GM18498 (cell line): Measurements from ENCODE around the gene SEMA4A.
"Not testable (repeated sequence)": the region's sequence is repeated elsewhere in the genome, so short reads cannot be mapped to it uniquely, and the experiment has no call there.

ENCODE experiments used
- ATAC-seq: cut with Tn5 transposase; IDR thresholded peaks from one replicate; pipeline ENCODE4 v1.9.1; 2021; ENCODE audit warnings: mild to moderate bottlenecking, moderate library complexity; ENCODE audit not compliant: unreplicated experiment

The SEMA4A gene

DNA sequence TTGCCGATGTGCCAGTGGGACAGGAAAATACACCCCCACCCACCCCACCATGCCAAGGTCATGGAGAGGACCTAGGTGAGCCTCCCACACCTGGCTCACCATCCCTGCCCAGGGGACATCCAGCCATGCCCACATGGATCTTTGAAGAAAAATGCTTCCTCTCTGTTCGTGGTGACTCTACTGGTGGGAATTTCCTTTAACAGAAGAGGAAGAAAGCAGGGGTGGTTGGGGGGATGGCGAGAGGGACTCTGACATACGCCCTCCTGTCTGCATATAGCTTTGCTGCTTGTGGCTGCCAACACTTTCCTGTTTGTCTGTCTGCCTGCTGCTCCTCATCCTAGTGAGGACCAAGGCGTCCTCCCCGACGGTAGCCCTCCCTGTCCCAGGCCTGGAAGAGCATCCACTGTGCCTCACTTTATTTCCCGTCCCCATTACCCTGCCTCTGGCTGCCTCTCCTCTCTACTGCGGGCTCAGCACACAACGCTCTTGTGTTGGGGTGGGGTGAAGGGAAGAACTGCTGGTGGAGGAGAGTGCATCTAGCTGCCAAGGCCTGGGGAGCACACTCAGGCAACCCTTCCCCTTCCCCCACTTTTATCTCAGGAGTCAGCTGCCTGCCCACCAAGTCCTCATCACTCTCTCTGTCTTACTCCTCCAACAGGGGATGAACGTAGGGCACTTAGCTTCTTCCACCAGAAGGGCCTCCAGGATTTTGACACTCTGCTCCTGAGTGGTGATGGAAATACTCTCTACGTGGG, 2.5 kb downstream of the SEMA4A start:
- no peak for ATAC-seq

DNA sequence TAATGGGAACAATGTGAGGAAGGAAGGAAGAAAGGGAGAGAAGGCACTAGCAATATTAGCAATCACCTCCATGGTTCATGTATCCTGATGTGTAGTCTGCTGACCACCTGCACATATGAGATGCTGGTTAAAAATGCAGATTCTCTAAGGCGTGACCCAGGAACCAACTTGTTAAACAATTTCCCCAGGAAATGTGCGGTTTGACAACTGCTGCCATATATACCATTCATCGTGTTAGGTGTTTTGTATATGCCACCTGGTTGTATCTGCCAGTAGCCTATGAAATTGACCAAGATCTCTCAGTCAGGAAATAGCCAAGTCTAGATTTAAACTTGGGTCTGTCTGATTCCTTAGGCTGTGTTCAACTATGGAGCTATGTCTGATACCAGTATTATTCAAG, 4.1 kb downstream of the SEMA4A start:
- no peak for ATAC-seq

DNA sequence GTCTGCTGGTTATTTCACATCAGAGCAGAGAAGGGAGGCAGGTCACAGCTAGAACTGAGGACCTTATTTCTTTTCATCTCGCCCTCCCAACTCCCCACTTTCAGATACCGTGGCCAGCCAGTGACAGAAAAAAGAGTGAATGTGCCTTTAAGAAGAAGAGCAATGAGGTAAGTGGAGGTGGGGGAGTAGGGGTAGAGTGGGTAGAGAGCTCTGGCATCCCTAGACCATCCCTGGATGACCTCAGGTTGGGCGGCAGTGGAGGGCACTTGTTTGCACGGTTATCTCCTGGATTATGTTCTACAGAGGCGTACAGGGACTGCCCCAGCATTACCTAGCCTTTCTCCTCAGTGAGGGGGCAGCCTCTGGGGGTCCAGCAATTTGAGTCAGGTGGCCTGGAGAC, 4.6 kb downstream of the SEMA4A start:
- no peak for ATAC-seq

DNA sequence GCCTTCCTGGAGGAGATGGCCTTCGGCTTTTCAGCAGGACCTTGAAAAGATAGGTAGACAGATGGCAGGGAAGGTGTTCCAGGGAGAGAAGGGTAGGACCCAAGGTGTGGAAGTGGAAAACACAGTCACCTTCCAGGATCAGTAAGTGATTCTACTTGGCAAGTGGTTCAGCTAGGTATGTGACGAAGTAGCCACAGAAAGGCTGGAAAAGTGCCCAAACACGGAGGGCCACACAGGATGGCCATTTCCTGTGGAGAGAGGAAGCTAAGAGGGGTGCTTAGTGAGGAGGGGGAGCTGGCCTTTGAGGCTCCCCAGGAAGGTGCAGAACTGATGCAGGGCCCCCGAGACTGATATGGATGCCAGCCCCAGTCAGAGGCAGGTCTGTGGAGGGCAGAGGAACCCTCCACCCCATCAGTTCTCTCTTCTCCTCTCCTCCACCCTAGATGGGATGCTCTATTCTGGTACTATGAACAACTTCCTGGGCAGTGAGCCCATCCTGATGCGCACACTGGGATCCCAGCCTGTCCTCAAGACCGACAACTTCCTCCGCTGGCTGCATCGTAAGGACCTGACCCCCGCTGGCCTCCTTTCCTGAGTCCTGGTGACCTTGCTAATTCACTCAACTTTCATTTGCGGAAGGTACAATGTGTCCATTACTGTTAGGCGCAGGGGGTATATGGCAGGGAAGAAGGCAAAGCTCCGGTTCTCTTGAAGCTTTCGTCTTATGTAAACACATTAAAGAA, 6.8 kb downstream of the SEMA4A start:
- no peak for ATAC-seq

DNA sequence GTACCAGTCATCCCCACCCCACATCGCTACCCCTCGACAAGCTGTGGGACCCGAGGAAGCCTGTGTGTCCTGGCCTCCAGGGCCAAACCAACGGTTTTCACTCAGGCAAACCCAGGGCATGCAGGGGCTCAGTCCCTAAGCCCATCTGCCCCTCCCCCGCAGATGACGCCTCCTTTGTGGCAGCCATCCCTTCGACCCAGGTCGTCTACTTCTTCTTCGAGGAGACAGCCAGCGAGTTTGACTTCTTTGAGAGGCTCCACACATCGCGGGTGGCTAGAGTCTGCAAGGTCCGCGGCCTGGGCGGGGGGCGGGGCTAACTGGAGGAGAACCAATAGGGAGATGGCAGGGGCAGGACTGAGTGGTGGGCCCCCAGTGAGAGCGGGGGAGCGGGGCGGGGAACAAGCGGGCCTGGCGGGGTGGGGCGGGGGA, 7.4 kb downstream of the SEMA4A start:
- no peak for ATAC-seq

DNA sequence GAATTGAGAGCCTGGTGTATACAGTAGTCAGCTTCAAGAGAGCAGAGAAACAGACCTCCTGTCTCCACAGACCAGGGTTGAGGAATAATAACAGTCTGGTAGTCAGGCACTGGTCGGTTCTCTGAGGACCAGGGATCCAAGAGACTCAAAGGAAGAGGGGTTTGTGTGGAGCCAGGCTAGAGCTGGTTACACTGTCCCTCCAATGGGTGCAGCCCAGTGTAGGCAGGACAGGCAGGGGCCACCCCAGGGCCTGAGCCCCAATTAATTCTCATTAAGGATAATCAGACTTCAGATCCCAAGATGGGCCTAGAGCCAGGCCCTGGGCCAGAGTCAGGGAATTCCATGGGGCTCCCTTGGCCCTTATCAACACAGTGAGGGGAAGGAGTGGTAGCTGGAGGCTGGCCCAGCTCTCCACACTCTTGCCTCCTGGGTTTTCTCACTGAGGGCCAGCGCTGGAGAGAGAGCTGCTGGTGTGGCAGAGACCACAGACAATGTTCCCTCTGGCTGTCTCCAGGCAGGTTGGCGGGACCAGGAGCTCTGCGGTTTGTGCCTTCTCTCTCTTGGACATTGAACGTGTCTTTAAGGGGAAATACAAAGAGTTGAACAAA, 9.1 kb downstream of the SEMA4A start:
- ATAC-seq = no peak

DNA sequence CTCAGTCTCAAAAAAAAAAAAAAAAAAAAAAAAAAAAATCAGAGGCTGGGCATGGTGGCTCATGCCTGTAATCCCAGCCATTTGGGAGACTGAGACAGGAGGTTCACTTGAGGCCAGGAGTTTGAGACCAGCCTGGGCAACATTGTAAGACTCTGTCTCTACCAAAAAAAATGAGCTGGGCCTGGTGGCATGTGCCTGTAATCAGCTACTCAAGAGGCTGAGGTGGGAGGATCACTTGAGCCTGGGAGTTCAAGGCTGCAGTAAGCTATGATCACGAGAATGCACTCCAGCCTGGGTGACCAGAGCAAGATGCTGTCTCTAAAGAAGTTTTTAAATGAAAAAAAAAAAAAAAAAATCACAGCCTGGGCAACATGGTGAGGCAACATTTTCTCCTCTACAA, 10.3 kb downstream of the SEMA4A start:
- ATAC-seq = no peak

DNA sequence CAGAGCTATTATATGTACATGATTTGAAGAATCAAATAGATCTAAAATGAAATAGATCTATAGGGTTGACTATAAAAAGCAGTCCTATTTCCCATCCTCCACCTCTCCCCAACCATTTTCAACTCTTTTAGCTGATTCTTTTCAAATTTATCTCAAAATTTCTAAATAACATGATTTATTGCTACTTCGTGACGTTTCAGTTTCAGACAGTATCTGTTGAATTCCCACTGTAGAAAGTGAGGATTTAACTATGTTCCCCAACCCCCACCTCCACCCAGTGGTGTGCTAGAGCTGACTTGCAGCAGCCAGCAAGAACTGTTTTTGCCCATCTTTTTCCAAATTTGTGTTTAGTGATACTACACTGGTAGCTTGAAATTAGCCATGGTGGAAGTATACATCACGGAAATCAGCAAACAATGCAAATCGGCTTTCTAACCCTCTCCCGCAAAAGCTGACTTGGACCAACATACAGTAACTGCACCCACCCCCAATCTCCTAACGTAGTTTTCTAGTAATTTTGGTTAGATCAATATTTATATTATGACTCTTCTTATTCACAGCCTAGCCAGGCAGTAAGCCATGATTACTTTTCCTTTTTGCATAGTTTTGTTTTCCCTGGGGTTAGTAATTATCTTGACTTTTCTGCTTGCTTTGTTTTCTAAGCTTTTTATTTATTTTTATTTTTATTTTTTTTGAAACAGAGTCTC, 10.9 kb downstream of the SEMA4A start:
- no peak for ATAC-seq

DNA sequence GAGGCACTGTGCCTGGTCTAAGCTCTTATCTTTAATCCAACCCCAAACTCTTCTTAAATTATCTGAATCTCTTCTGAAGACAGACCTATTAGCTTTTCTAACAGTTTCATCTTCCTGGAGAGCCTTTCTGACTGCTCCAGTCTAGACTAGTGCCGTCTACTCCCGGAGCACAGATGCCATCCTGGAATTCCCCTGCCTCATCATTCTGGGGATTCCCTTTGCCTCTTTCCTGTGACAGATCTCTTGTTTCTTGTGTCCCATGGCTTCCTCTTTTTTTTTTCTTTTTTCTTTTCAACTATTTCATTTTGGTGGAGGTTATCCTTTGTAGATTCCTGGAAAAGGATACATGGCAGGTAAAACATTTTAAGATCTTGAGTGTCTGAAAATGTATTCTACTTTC, 11.7 kb downstream of the SEMA4A start:
- ATAC-seq = no peak

DNA sequence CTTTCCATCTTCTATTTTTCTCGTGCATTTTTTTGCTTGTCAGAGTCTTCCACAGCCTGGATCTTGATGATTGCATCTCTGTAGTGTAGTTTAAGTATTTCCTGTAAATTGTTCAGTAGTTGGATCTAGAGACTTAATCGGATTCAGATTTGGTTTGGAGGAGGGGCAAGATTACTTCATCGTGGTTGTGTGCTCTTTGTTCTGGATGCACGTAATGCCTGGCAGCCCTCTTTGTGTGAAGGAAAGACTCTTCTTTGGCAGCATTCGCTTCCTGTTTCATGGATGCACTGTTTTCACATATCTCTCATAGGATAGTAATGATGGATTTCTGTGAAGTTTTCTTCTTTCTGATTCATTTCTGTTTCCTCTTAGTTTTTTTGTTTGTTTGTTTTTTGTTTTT, 14.2 kb downstream of the SEMA4A start:
- no peak for ATAC-seq

DNA sequence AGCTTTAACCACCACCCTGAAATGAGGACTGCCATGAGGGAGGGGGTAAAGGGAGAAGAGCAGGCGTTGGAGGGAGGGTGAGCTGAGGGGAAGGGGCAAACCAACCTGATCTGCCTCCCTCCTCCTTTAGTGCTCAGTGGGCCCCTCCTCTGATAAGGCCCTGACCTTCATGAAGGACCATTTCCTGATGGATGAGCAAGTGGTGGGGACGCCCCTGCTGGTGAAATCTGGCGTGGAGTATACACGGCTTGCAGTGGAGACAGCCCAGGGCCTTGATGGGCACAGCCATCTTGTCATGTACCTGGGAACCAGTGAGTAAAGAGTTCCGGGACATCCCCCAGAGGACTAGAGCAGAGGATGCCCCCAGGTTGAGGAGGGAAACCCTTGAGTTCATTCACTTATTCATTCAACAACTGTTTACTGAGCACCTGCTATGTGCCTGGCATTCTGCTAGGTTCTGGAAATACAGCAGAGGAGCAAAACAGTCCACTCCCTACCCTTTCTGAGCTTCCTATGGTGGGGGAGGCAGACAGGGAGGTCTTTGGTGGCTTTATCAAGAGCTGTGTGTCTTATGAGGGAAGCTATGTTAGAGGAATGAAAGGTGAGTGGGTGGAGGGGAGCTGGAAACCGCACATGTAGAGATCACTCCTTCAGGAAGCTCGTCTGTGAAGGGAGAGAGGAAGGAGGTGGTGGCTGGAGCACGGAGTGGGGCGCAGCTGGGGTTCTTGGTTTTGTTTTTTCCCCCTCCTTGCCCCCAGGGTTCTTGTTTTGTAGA, 19.5 kb downstream of the SEMA4A start:
- ATAC-seq = no peak

DNA sequence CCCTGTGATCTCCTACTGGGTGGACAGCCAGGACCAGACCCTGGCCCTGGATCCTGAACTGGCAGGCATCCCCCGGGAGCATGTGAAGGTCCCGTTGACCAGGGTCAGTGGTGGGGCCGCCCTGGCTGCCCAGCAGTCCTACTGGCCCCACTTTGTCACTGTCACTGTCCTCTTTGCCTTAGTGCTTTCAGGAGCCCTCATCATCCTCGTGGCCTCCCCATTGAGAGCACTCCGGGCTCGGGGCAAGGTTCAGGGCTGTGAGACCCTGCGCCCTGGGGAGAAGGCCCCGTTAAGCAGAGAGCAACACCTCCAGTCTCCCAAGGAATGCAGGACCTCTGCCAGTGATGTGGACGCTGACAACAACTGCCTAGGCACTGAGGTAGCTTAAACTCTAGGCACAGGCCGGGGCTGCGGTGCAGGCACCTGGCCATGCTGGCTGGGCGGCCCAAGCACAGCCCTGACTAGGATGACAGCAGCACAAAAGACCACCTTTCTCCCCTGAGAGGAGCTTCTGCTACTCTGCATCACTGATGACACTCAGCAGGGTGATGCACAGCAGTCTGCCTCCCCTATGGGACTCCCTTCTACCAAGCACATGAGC, 23.3 kb downstream of the SEMA4A start:
- no peak for ATAC-seq

DNA sequence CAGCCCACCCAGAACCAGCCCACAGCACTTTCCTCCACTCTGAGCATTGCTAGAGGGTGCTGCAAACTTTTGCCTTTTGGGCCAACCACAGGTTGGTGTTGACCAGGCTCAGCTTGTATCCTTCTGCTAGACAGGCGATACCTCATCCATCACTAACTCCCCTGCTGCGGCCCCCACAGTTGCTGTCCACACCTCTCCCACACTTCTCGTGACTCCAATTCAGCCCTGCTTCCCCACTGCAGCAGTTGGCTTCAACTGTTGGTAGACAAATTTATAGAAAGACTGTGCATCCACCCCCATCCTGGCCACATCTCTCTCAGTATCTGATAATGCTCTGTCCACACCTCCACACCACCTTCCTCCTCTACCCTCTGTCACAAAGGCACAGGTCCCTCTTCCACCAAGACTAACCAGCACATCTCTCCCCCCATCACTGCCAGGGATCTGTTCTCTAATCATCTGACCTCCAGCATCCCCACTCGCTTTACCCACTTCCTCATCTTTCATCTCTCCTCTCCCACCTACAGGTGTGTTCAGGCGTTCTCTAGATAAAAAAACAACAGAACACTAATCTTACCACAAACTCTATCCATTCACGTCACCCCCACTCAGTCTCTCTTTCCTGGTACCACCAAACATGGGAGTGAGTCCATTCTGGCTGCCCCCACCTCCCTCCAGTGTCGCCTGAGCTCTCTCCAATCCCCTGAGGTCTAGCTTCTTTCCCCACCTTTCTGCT, 24.7 kb downstream of the SEMA4A start:
- ATAC-seq = no peak

DNA sequence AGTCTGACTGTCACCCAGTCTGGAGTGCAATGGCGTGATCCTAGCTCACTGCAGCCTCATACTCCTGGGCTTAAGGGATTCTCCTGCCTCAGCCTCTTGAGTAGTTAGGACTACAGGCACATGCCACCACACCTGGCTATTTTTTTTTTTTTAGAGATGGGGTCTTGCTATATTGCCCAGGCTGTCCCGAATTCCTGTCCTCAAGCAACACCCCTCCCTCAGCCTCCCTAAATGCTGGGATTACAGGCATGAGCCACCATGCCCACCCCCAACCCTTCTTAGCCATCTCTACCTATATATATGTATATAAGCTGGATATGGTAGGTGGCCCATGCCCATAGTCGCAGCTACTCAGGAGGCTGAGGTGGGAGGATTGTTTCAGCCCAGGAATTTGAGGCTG, 27.1 kb downstream of the SEMA4A start:
- no peak for ATAC-seq

DNA sequence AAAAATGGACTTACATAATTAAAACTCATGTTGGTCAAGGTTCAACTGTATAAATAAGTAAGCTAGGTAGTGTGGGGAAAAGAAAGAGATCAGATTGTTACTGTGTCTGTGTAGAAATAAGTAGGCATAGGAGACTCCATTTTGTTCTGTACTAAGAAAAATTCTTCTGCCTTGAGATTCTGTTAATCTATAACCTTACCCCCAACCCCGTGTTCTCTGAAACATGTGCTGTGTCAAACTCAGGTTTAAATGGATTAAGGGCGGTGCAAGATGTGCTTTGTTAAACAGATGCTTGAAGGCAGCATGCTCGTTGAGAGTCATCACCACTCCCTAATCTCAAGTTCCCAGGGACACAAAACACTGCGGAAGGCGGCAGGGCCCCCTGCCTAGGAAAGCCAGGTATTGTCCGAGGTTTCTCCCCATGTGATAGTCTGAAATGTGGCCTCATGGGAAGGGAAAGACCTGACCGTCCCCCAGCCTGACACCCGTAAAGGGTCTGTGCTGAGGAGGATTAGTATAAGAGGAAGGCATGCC, 28.1 kb downstream of the SEMA4A start:
- not testable (repeated sequence) for ATAC-seq

DNA sequence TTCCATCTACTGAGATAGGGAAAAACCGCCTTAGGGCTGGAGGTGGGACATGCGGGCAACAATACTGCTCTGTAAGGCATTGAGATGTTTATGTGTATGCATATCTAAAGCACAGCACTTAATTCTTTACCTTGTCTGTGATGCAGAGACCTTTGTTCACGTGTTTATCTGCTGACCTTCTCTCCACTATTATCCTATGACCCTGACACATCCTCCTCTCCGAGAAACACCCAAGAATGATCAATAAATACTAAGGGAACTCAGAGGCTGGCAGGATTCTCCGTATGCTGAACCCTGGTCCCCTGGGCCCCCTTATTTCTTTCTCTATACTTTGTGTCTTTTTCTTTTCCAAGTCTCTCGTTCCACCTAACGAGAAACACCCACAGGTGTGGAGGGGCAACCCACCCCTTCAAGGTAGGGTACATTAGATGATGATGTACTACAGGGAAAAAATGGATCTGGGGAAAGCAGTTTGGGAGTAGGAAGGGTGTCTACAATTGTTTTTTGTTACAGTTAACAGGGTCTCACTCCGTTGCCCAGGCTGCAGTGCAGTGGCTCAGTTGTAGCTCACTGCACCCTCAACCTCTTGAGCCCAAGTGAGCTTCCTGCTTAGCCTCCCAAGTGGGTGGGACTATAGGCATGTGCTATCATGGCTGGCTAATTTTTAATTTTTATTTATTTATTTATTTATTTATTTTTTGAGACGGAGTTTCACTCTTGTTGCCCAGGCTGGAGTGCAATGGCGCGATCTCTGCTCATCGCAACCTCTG, 28.8 kb downstream of the SEMA4A start:
- not testable (repeated sequence) for ATAC-seq

DNA sequence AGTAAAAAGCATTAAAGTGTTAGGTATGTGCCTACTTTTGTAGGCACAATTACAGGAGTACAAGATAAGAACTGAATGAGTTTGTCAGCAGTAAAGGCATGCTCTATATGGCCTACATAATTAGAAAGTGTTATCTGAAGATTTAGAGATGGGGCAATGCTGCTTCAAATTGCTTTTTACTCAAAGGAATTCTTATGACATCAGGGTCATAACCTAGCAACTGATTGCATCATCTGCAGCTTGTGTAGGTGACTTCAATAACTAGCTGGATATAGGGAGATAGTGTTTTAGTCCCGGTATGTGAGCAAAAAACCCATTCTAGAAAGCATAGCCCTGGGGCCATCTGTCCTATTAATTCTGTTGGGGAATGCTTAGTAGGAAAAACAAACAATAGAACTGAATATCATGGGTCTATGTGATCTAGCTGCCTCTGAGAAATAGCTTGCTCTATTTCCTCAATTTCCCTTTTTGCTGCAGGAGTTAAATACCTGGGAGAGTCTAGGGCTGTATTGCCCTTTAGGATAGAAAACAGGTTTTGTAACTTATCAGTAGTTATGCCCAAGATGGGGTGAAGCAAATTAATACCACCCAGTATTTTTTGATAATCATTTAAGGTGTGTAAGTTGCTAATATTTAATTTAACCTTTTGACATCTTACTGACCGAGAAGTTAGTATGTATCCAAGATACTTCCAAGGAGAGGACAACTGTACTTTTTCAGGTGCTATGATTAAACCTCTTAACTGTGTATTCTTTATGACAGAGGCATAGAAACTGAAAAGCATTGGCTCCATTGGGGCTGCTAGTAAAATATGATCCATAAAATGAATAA, 33.2 kb downstream of the SEMA4A start:
- not testable (repeated sequence) for ATAC-seq

DNA sequence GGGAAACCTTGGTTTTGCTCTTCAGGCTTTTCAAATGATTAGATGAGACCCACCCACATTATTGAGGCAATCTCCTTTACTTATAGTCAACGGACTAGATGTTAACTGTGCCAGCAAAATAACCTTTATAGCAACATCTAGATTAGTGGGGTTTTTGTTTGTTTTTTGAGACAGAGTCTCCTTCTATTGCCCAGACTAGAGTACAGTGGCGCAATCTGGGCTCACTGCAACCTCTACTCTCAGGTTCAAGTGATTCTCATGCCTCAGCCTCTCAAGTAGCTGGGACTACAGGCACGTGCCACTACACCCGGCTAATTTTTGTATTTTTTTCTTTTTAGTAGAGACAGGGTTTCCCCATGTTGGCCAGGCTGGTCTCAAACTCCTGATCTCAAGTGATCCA, 36.9 kb downstream of the SEMA4A start:
- ATAC-seq = not testable (repeated sequence)
